ENCODE results near the gene VEGFD. TPM values are rescaled to one million over a fixed set of nuclear protein-coding genes. Genes with fewer than 3 reads are reported as not detected.

VEGFD gene
- total and polyA plus RNA-seq, 9 of the 15 experiments (the other 6 are each of a cell fraction or from before 2014, with no cell fraction given): 0.03 TPM; not detected in 8

DNA sequence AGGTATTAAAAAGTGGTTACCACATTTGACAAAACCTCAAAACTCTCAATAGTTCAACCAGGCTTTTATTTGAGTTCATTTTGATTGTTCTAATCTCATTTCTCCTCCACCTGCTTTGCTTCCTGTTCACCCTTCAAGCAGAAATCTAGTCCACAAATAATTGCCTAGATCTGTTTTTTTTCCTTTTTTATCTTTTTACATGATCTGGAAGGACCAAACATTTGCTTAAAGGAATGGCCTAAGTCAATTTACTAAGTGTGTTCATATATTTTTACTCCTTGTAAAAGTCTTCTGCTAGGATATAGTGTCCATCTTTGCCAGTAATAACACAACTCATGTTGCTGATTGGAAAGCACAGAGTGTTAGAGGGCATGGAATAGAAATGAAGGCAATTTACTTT is 26.2 kb upstream of the VEGFD start:
- ChIA-PET CTCF (ENCODE audit: low intra/inter-chr PET ratio) (no interaction called here), POLR2A (no interaction called here)
- Histone ChIP-seq H3K4me1 (replicated peaks in 1 of 2; ENCODE audit: control insufficient read depth in 2 of 2, insufficient read depth in 2 of 2, low read length in 2 of 2) (no peaks in the 10 kb centered on the region; a peak in 1 of 5 replicates), H3K27ac (ENCODE audit: extremely low read depth, low read depth, low read length) (no peak overlapping the region), H3K79me2 (ENCODE audit: control insufficient read depth, insufficient read depth, low read length) (no peaks in the 10 kb centered on the region), H3K4me2 (ENCODE audit: insufficient read depth, low read length) (no peak overlapping the region), H4K20me1 (replicated peaks; ENCODE audit: control insufficient read depth, insufficient read depth, low read length) (no peaks in the 10 kb centered on the region), H3K9me3 (replicated peaks; ENCODE audit: control insufficient read depth, insufficient read depth, low read depth, low read length) (no peaks in the 10 kb centered on the region), H2AFZ (ENCODE audit: low read depth, low read length) (no peak overlapping the region), H3K27me3 (ENCODE audit: control insufficient read depth in 2 of 2, insufficient read depth in 2 of 2, low read length in 2 of 2) (no peaks in the 10 kb centered on the region), H3K9me1 (ENCODE audit: control insufficient read depth, insufficient read depth, low read length) (no peaks in the 10 kb centered on the region), H3K9ac (ENCODE audit: insufficient read depth in 1 of 2, low read depth in 2 of 2, low read length in 2 of 2) (no peak overlapping the region), H3K4me3 (no peak overlapping the region), H3K36me3 (ENCODE audit: control insufficient read depth, insufficient read depth, low read length) (no peaks in the 10 kb centered on the region)
- ATAC-seq: no peak
- intact Hi-C loops (cut with micrococcal nuclease): no loop called here
- FAIRE-seq: no peak
- no peak for DNase-seq (ENCODE audit: extremely low read depth in 1 of 4, low spot score in 3 of 4)
- in situ Hi-C loops (cut with MboI): no loop called here
- BruUV-seq (replicated peaks): no TSS peak
- TF ChIP-seq SMARCE1 (IDR thresholded peaks at IDR 0.05) (no peak), NR2C1 (IDR thresholded peaks at IDR 0.05) (no peak), NR2C1 (tag; IDR thresholded peaks at IDR 0.05) (no peak), SMAD1 (IDR thresholded peaks at IDR 0.05; ENCODE audit: low read depth, low read length, partially characterized antibody) (no peak), GABPA (tag; conservative IDR thresholded peaks at IDR 0.05; ENCODE audit: low read depth) (no peak), ARID2 (IDR thresholded peaks at IDR 0.05) (no peak), BACH1 (tag; IDR thresholded peaks at IDR 0.05) (no peak), NR2F6 (CRISPR knock-in tag; IDR thresholded peaks at IDR 0.05) (no peak), PHF20 (IDR thresholded peaks at IDR 0.05; ENCODE audit: partially characterized antibody) (no peak), ZBTB49 (CRISPR knock-in tag; IDR thresholded peaks at IDR 0.05; ENCODE audit: borderline replicate concordance) (no peak), MYC (IDR thresholded peaks at IDR 0.05; ENCODE audit: low read depth, low read length) (no peak), MYC (CRISPR knock-in tag; IDR thresholded peaks at IDR 0.05; ENCODE audit: borderline replicate concordance, low read depth) (no peak), TBL1XR1 (IDR thresholded peaks at IDR 0.05; ENCODE audit: low read length in 2 of 2) (no peak), RBM15 (IDR thresholded peaks at IDR 0.05; ENCODE audit: insufficient read depth, low read length) (no peak), GMEB1 (CRISPR knock-in tag; IDR thresholded peaks at IDR 0.05) (no peak), LCOR (CRISPR knock-in tag; IDR thresholded peaks at IDR 0.05) (no peak), BHLHE40 (IDR thresholded peaks at IDR 0.05; ENCODE audit: low read length) (no peak)
- TF ChIP-seq, protein P1, sequence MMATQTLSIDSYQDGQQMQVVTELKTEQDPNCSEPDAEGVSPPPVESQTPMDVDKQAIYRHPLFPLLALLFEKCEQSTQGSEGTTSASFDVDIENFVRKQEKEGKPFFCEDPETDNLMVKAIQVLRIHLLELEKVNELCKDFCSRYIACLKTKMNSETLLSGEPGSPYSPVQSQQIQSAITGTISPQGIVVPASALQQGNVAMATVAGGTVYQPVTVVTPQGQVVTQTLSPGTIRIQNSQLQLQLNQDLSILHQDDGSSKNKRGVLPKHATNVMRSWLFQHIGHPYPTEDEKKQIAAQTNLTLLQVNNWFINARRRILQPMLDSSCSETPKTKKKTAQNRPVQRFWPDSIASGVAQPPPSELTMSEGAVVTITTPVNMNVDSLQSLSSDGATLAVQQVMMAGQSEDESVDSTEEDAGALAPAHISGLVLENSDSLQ (IDR thresholded peaks at IDR 0.05): no peak
- TF ChIP-seq, protein P2, sequence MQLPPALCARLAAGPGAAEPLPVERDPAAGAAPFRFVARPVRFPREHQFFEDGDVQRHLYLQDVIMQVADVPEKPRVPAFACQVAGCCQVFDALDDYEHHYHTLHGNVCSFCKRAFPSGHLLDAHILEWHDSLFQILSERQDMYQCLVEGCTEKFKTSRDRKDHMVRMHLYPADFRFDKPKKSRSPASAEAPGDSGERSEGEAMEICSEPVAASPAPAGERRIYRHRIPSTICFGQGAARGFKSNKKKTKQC (CRISPR knock-in tag; IDR thresholded peaks at IDR 0.05): no peak
